GM21423 (cell line): ENCODE results near the gene BCL6.

Experiments
- ATAC-seq: cut with Tn5 transposase; IDR thresholded peaks from one replicate; pipeline ENCODE4 v1.9.1; 2021; ENCODE audit warnings: mild to moderate bottlenecking, moderate library complexity; ENCODE audit not compliant: unreplicated experiment

BCL6 gene

GRCh38 chr3:187745201-187746058 lies at the start of gene BCL6:
TSS of gene BCL6 (minus strand) at chr3:187745468. CDS start at chr3:187733693, 11,775 bp downstream.
- peak; percentile 60 for ATAC-seq

- ATAC-seq, result no peak
These were observed 49.5 kb upstream of the BCL6 start for GRCh38 chr3:187794731-187795130.

- no peak for ATAC-seq
These were observed 48.4 kb upstream of the BCL6 start for GRCh38 chr3:187793618-187794017.

- ATAC-seq, result no peak
These were observed 47.3 kb upstream of the BCL6 start for GRCh38 chr3:187792521-187792920.

- no peak for ATAC-seq
These were observed 44.6 kb upstream of the BCL6 start for GRCh38 chr3:187789872-187790271.

- no peak for ATAC-seq
These were observed 44.0 kb upstream of the BCL6 start for GRCh38 chr3:187788984-187789857.

GRCh38 chr3:187783098-187783497 lies 37.8 kb upstream of the BCL6 start:
- ATAC-seq, result no peak

GRCh38 chr3:187782006-187782405 lies 36.7 kb upstream of the BCL6 start:
- ATAC-seq, result no peak

- ATAC-seq, result no peak
These were observed 35.7 kb upstream of the BCL6 start for GRCh38 chr3:187781001-187781400.

- no peak for ATAC-seq
These were observed 33.5 kb upstream of the BCL6 start for GRCh38 chr3:187778726-187779125.

GRCh38 chr3:187777331-187777941 lies 32.2 kb upstream of the BCL6 start:
- ATAC-seq, result peak; percentile 59

- no peak for ATAC-seq
These were observed 30.3 kb upstream of the BCL6 start for GRCh38 chr3:187775549-187775948.

- no peak for ATAC-seq
These were observed 29.0 kb upstream of the BCL6 start for GRCh38 chr3:187774185-187774789.

- ATAC-seq, result peak; percentile 61
These were observed 28.2 kb upstream of the BCL6 start for GRCh38 chr3:187773233-187774184.

GRCh38 chr3:187770224-187770623 lies 25.0 kb upstream of the BCL6 start:
- ATAC-seq, result peak; percentile 62

GRCh38 chr3:187769771-187770170 lies 24.5 kb upstream of the BCL6 start:
- ATAC-seq, result peak; percentile 13

- no peak for ATAC-seq
These were observed 22.2 kb upstream of the BCL6 start for GRCh38 chr3:187767266-187768012.

GRCh38 chr3:187765342-187765741 lies 20.1 kb upstream of the BCL6 start:
- ATAC-seq, result no peak
